Hippocampal formation (tissue), 2 donors: ENCODE data around the gene PEMT.
A peak's percentile ranks its signal among the peaks of the same experiment; 100 is the strongest.
"Not testable (repeated sequence)": the region's sequence is repeated elsewhere in the genome, so short reads cannot be mapped to it uniquely, and the experiment has no call there.

Experiments used
- DNase-seq, 2 donors: peaks; one replicate each; lab custom pipeline; 2025; lab: John Stamatoyannopoulos, UW

The PEMT gene, protein sequence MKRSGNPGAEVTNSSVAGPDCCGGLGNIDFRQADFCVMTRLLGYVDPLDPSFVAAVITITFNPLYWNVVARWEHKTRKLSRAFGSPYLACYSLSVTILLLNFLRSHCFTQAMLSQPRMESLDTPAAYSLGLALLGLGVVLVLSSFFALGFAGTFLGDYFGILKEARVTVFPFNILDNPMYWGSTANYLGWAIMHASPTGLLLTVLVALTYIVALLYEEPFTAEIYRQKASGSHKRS

DNA sequence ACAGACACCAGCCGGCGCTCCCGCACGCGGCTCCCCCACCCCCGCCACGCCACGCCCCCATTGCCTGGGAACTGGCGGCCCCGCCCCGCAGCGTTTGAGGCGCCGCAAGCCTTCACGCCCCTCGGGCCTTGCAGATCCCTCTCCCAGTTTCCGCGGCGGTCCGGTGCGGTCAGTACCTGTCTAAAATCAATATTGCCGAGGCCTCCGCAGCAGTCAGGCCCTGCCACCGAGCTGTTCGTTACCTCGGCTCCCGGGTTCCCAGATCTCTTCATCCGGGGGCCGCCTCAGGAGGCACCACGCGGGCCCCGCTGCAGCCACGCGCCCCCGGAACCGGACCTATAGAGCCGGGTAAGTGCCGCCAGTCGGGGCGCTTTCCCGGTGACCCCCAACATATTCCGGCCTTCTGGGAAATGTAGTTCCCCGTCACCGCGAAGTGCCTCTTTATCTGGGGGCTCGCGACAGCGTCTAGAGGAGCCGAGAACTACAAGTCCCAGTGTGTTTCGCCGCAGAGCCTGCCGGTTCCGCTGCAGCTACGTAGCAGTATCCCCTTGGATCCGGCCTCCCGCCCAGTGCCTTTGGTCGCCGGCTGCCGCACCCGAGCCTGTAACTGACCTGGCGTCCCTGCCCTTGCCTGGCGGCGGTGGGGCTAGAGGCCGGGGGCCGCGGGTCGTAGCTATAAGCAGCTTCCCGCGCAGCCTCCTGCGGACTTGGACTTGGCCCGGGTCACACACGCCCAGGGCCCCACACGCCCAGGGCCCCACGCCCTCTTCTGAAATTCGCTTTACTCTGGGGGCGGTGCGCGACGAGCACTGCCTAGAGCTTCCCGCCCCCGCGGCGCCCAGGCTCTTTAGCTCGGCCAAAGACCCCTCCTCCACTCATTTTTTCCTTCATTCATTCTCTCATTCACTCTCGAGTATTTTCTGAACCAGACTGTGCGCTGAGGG is at the start of gene PEMT:
TSS of gene PEMT (minus strand) at position 354 of the 944 bp plus-strand sequence. CDS start at position 272, 82 bp downstream.
- DNase-seq = peak; percentile 95 to 99

DNA sequence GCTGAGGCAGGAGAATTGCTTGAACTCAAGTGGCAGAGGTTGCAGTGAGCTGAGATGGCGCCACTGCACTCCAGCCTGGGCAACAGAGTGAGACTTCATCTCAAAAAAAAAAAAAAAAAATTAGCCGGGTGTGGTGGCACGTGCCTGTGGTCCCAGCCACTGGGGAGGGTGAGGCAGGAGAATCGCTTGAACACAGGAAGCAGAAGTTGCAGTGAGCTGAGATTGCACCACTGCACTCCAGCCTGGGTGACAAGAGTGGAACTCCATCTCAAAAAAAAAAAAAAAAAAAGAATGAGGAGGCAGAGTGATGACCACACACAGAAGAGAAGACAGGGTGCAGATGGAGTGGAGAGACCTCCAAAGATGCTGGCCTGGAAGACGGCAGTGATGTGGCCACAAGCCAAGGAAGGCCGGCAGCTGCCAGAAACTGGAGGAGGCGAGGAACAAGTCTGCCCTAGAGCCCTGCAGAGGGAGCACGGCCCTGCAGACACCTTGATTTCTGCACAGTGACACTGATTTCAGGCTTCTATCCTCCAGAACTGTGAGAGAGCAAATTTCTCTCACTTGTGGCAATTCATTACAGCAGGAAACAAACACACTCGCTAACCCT is 48.3 kb upstream of the PEMT start:
- DNase-seq = not testable (repeated sequence)

DNA sequence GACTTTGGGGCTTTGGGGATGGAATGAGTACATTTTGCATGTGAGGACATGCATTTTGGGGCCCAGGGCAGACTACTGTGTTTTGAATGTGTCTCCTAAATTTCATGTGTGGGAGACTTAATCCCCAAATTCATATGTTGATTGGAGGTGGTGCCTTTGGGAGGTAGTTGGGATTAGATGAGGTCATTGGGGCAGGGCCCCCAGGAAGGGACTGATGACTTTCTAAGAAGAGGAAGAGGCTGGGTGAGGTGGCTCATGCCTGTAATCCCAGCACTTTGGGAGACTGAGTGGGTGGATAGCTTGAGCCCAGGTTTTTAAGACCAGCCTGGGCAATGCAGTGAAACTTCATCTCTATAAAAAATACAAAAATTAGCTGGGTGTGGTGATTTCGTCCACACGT is 47.0 kb upstream of the PEMT start:
- DNase-seq = no peak

DNA sequence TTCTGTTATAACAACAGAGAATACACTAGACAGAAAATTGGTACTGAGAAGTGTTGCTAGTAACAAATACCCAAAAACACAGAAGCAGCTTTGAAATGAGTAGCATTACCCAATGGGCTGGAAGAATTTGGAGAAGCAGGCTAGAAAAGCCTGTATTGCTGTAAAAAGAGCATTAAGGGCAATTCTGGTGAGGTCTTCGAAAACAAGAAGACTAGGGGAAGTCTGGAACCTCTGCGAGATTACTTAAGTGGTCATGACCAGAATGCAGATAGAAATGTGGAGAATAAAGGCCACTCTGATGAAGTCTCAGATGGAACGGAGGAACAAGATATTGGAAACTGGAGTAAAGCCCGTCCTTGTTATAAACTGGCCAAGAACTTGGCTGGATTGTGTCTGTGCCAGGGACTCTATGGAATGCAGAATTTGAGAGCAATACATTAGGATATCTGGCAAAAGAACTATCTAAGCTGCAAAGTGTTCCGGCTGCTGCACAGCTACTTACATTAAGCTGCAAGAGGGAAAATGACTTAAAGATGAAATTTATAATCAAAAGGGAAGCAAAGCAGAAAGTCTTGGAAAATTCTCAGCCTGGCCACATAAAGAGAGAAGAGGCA is 44.9 kb upstream of the PEMT start:
- no peak for DNase-seq

DNA sequence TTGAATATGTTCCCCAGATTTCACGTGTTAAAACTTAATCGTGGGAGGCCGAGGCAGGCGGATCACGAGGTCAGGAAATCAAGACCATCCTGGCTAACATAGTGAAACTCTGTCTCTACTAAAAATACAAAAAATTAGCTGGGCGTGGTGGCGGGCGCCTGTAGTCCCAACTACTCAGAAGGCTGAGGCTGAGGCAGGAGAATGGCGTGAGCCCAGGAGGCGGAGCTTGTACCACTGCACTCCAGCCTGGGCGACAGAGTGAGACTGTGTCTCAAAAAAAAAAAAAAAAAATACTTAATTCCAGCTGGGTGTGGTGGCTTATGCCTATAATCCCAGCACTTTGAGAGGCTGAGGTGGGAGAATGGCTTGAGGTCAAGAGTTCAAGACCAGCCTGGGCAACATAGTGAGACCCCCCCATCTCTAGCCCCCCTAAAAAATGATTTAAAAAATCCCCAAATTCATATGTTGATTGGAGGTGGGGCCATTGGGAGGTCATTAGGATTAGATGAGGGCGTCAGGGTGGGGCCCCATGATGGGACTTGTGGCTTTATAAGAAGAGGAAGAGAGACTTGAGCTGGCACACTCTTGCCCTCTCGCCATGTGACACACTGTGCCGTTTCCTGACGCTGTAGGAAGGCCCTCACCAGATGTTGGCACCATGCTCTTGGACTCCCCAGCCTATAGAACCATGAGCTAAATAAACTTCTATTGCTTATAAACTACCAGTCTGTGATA is 44.2 kb upstream of the PEMT start:
- DNase-seq = not testable (repeated sequence)

DNA sequence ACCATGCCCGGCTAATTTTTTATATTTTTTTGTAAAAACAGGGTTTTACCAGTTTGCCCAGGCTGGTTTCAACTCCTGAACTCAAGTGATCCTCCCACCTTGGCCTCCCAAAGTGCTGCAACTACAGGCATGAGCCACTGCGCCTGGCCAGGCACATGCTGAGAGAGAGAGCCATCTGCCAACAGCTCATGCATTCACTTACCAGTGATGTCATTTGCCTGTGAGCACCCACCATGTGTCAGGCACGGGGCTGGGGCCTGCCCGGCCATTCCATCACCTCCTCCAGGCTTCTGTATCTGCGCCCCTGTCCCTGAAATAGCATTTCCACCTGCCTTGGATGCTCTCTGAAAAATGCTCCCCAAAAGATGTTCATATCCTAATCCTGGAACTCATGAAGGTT is 43.6 kb upstream of the PEMT start:
- no peak for DNase-seq

DNA sequence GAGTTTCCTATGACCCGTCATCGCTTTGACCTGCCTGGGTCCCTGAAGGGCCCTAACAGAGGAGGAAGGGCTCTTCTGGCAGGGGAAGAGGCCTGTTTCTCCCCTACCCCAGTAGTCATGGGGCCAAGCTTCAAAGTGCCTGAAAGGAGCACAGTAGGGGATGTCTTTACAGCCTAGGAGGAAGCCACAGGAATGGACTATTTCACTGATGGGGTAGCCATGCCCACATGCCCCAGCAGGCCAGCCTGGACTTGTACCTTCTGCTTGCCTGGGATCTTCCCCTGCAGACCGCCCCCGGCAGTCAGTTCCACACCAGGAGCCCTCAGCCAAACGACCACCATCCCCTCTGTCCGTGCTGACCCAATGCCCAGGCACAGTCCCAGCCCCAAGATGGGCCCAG is 41.8 kb upstream of the PEMT start:
- no peak for DNase-seq

DNA sequence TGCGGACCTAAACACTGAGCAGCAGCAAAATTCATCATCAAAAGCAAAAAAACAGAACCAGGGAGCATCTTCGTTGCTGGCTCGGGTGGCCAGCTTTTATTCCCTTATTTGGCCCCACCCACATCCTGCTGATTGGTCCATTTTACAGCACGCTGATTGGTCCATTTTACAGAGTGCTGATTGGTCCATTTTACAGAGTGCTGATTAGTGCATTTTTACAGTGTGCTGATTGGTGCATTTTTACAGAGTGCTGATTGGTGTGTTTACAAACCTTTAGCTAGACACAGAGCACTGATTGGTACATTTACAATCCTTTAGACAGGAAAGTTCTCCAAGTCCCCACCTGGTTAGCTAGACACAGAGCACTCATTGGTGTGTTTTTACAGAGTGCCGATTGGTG is 41.2 kb upstream of the PEMT start:
- not testable (repeated sequence) for DNase-seq

DNA sequence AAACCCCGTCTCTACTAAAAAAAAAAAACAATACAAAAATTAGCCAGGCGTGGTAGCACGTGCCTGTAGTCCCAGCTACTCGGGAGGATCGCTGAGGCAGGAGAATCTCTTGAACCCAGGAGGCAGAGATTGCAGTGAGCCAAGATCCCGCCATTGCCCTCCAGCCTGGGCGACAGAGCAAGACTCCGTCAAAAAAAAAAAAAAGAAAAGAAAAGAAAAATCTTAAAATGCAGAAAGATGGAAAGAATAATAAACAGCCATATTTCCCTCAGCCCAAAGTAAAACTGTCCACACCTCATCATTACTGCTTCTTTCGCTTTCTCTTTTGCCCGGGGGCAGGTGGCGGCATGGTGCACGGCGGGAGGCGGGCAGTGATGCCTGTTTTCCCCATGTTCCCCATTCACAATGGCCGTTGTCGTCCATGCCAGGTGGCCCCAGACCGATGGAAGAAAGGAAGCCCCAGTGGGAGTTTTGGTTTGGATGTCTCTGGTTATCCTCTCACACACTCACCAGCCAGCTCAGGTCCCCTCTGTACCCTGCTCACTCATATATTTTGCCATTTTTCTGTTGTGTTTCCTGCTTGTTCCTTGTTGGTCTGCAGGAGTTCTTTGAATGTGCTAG is 37.0 kb upstream of the PEMT start:
- no peak for DNase-seq

DNA sequence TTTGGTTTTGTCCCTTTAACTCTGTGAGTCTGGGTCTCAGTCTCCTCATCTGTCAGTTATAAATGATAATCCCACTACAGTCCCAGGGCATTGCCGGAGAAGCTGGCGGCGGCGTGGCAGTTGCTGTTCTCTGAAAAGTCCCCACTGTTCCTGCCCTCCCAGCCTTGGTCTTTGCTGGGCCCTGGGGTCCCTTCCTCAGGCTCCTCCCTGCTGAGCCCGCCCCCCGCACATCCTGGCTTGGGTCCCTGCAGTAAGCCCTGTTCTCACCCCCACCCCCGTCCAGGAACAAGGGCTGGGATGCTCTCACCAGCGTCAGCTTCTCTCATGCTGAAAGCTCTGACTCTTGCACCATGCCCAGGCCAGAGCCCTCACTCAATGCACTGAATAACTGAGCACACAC is 35.3 kb upstream of the PEMT start:
- no peak for DNase-seq

DNA sequence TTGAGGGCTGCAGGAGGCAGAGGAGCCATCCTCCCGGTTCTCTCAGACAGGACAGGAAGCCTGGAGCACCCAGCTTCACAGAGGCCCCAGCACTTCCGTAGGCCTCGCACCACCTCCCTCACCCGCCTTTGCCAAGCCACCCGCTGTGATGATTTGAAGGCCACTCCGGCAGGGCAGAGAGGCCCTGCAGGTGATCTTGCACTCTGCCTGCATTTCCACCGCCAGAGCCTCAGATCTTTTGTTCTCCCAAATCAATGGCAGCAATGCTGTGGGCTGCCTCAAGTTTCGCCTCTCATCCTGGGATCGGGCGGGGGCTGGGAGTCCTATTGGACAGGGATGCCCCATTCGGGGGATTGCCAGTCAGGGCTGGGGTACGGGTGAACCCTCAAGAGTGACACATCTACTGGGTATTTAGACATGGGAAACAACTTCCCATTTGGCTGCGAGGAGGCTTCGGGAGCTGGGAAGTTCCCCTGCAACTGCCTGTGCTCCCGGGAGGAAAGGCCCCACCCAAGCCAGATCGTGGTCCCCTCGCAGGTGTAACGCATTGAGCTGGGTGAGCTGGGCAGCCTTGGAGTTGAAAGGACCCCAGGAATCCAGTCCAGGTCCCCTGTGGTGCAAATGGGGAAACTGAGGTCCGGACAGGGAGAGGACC is 34.8 kb upstream of the PEMT start:
- DNase-seq = no peak

DNA sequence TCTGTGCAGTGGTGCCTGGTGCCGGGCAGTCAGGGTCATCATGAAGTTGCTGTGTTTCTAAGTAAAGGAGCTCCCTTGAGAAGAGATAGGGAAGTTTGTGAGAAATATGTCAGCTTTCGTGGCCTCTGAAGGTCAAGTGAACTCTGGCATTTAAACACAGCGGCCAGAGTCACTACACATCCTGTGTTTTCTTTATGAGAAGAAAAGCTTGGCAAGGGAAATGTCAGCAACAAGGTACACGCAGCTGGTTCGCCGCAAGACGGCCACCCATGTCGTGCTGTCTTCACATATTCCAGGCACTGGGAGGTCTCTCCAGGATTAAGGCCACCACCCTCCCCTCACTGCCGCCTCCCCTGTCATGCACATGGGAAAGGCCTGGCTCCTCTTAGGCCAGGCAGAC is 33.2 kb upstream of the PEMT start:
- no peak for DNase-seq

DNA sequence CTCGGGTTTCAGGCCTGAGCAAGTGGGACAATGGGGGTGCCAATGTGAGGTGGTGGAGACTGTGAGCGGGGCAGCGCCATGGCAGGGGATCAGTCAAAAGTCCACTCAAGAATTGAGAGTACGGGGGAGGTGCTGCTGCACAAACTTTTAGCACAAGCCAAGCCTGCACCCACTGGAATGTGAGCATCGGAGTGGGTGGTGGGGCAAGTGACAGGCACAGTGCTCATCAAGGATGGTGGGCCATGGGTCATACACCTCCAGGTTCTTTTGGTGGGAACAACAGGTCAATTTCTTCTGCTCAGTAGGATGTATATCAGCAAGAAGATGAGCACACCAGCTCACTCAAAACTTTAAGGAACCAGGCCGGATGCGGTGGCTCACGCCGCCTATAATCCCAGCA is 32.4 kb upstream of the PEMT start:
- no peak for DNase-seq

DNA sequence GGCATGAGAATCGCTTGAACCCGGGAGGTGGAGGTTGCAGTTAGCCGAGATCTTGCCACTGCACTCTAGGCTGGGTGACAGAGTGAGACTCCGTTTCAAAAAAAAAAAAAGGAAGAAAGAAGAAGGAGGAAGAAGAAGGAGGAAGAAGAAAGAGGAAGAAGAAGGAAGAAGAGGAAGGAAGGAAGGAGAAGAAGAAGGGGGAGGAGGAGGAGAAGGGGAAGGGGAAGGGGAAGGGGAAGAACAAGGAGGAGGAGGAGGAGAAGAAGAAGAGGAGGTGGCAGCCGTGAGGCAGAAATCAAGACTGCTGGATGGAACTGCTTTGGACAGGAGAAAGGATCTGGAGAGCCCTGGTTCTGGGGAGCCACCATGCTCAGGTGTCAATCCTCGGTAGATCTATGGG is 29.7 kb upstream of the PEMT start:
- DNase-seq = no peak

DNA sequence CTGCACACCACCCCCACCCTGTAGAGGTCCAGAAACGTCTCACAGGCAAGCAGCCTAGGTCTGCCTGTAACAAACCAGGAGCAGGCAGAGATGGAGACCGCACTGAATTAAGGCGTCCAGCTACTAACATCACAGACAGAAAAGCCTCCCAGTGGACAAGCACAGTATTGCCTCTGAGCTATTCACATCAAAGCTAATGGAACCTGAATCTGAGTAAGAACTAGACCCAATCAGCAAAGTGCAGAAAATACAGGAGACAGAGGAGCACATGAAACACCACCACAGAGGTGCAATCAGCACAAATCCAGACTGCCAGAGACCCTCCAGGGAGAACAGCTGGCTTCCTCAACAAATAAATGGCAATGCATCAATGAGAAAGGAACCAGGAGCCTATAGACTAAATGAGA is 22.2 kb upstream of the PEMT start:
- peak; percentile 3 to 9 for DNase-seq

DNA sequence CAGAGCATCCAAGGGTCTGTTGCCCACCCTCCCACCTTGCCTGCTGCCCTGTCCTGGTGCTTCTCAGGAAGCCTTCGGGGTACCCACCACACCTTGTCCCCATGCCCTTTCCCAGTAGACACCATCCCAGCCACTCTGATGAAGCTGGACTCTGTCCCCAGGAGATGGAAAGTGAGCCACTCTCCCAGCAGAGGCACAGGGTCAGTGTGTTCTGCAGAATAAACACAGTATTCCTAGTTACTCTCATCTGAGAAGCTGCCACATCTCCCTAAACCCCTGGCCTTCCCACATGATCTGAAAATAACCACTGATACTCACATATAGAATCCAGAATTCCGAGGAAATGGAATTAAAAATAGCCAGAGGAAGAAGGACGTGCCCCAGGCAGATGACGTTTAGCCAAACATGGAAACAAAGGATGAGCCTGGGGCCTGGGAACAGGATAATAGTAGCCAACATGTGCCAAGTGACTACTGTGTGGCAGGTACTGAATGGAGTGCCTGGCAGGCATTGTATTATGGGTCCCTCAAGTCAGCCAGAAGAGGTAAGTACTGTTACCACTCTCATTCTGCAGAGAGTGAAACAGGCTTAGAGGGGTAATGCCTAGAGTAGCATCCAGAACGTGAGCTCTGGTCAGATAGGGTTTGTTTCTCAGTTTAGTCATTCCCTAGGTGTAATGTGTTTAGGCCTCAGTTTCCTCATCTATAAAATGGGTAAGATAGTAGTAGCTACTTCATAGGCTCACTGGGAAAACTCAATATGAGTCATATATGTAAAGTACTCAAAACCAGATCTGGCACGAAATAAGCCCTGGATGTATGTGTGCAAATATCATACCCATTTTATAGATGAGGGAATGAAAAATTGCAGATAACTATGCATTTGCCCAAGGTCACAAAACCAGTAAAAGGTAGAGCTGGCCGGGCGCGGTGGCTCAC is 20.8 kb upstream of the PEMT start:
- no peak for DNase-seq

DNA sequence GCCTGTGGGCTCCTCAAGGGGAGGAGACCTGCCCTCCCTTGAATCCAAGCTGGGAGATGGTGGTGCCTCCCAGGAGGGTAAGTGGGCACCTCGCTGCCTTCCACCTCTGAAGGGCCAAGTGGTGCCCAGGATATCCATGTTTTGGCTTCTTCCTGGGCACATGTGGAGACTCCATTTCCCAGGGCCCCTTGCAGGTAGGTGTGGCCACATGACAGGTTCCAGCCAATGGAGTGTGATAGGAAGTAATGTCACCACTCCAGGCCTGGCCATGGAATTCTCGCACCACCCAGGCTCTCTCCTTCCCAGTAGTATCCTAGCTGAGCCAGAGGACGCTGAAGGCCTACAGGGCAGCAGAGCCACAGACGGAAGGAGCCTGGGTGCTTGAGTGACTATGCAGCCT is 17.6 kb upstream of the PEMT start:
- no peak for DNase-seq

DNA sequence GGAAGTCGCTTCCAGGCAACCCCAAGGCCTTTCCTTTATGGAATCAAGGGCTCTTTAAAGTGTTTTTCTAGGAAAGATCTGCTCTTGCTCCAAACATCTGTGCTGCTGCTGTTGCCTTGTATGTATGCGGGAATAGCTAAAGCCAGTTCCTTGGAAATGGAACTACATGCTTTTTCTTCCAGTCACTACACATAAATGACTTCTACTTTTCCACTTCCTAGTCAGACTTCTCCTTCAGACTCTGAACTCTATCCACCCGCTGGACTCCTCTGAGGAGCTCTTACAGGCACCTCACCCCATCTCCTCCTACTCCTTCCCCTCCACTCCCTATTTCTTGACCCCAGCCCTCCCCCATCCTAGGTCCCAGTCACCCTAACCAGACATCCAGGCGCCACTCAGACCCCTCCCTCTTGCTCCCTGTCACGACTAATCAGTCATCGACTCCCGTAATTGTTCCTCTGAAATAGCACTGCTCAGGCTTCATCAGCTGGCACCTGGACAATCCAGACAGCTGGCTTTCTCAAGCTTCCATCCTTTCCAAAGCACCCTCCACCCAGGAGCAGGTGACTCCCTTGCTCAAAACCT is 15.0 kb upstream of the PEMT start:
- no peak for DNase-seq

DNA sequence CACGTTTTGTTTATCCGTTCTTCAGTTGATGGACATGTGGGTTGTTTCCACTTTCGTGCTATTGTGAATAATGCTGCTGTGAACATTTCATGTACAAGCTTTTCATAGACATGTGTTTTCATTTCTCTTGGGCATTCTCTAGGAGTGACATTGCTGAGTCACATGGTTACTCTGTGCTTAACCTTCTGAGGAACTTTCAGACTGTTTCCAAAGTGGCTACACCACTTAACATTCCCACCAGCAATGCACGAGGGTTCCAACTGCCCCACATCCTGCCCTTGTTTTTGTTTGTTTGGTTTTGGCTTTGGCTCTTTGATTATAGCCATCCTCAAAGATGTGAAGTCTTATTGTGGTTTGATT is 14.2 kb upstream of the PEMT start:
- DNase-seq = no peak
